Trophoblast cell (in vitro differentiated cells and primary cell): ENCODE results near the gene LMAN2L.

Source experiments
- DNase-seq, 2 donors: peaks; one replicate each; pipeline ENCODE4 v3.0.0-alpha.2; 2016
- H2AFZ ChIP-seq: 2 replicates; pipeline ENCODE4 v1.6.1; 2013; ENCODE audit warnings: low read length, moderate library complexity, mild to moderate bottlenecking; ENCODE audit not compliant: insufficient read depth, poor library complexity
- H2AK5ac ChIP-seq: 2 replicates; pipeline ENCODE4 v1.6.1; 2013; ENCODE audit warnings: mild to moderate bottlenecking, low read length
- H2BK120ac ChIP-seq: 2 replicates; pipeline ENCODE4 v1.6.1; 2013; ENCODE audit warnings: low read length, mild to moderate bottlenecking, moderate library complexity; ENCODE audit not compliant: insufficient read depth, poor library complexity
- H2BK12ac ChIP-seq: 2 replicates; pipeline ENCODE4 v1.6.1; 2013; ENCODE audit warnings: mild to moderate bottlenecking, low read length, moderate library complexity
- H2BK5ac ChIP-seq: 2 replicates; pipeline ENCODE4 v1.6.1; 2013; ENCODE audit warnings: low read length, low read depth, moderate library complexity, mild to moderate bottlenecking; ENCODE audit not compliant: poor library complexity
- H3K14ac ChIP-seq: 2 replicates; pipeline ENCODE4 v1.6.1; 2013; ENCODE audit warnings: mild to moderate bottlenecking, low read length
- H3K18ac ChIP-seq: 2 replicates; pipeline ENCODE4 v1.6.1; 2013; ENCODE audit warnings: mild to moderate bottlenecking, low read length
- H3K23ac ChIP-seq: 2 replicates; pipeline ENCODE4 v1.6.1; 2013; ENCODE audit warnings: low read length
- H3K27ac ChIP-seq: 2 replicates; pipeline ENCODE4 v1.5.1; 2013; ENCODE audit warnings: low read depth, mild to moderate bottlenecking, inconsistent platforms, low read length, moderate library complexity
- H3K27me3 ChIP-seq: 2 replicates; pipeline ENCODE4 v1.6.1; 2013; ENCODE audit warnings: inconsistent platforms, mild to moderate bottlenecking, low read length, moderate library complexity; ENCODE audit not compliant: insufficient read depth
- H3K36me3 ChIP-seq, 2 experiments: 1 replicate in 1 of 2; 2 replicates in 1 of 2; pipeline ENCODE4 v1.6.1; 2013; ENCODE audit warnings: low read length in 2 of 2, mild to moderate bottlenecking in 2 of 2, moderate library complexity in 1 of 2; ENCODE audit not compliant: insufficient read depth in 2 of 2, control insufficient read depth in 1 of 2
- H3K4ac ChIP-seq: 2 replicates; pipeline ENCODE4 v1.6.1; 2013; ENCODE audit warnings: low read depth, mild to moderate bottlenecking, low read length, moderate library complexity
- H3K4me1 ChIP-seq, 2 experiments: 1 replicate in 1 of 2; 2 replicates in 1 of 2; pipeline ENCODE4 v1.6.1; 2013; ENCODE audit warnings: low read length in 2 of 2, mild to moderate bottlenecking in 2 of 2, moderate library complexity in 1 of 2; ENCODE audit not compliant: insufficient read depth in 2 of 2, control insufficient read depth in 1 of 2
- H3K4me2 ChIP-seq: 2 replicates; pipeline ENCODE4 v1.6.1; 2013; ENCODE audit warnings: inconsistent platforms, mild to moderate bottlenecking, low read length, moderate library complexity
- H3K4me3 ChIP-seq: 2 replicates; pipeline ENCODE4 v1.5.1; 2013; ENCODE audit warnings: mild to moderate bottlenecking, low read depth, low read length, inconsistent platforms
- H3K79me1 ChIP-seq: one replicate; pipeline ENCODE4 v1.6.1; 2013; ENCODE audit warnings: low read length
- H3K79me2 ChIP-seq: 2 replicates; pipeline ENCODE4 v1.6.1; 2013; ENCODE audit warnings: low read length, mild to moderate bottlenecking; ENCODE audit not compliant: control insufficient read depth, insufficient read depth, poor library complexity
- H3K9ac ChIP-seq: 2 replicates; pipeline ENCODE4 v1.6.1; 2013; ENCODE audit warnings: mild to moderate bottlenecking, low read length
- H3K9me3 ChIP-seq: 2 replicates; pipeline ENCODE4 v1.6.1; 2013; ENCODE audit warnings: low read depth, mild to moderate bottlenecking, control low read depth, inconsistent platforms, low read length; ENCODE audit not compliant: insufficient read depth
- H4K12ac ChIP-seq: 2 replicates; pipeline ENCODE4 v1.6.1; 2013; ENCODE audit warnings: low read depth, mild to moderate bottlenecking, low read length, moderate library complexity
- H4K8ac ChIP-seq: 2 replicates; pipeline ENCODE4 v1.6.1; 2013; ENCODE audit warnings: low read depth, mild to moderate bottlenecking, low read length, moderate library complexity
- H4K91ac ChIP-seq: one replicate; pipeline ENCODE4 v1.6.1; 2013; ENCODE audit warnings: low read depth, mild to moderate bottlenecking, low read length, moderate library complexity
- WGBS: extraction: QIAGEN DNeasy Blood & Tissue Kit; methylation state at CpG from one replicate; pipeline ENCODE4 v1.1.7; 2013; ENCODE audit warnings: missing lambda C conversion rate; ENCODE audit not compliant: insufficient read length, insufficient coverage; ENCODE audit errors: extremely low coverage; 5-methylcytosine and 5-hydroxymethylcytosine counted together

LMAN2L gene

GRCh38 chr2:96715658-96716057, 24.2 kb downstream of the LMAN2L start:
- H3K14ac ChIP-seq = no peak overlapping the region
- H3K4me3 ChIP-seq = no peak overlapping the region
- no peak overlapping the region for H3K9ac ChIP-seq
- peaks cover 2% of the 10 kb centered on the region for H3K9me3 ChIP-seq
- no peaks in the 10 kb centered on the region for H3K79me1 ChIP-seq
- no peak overlapping the region for H3K4me2 ChIP-seq
- no peak overlapping the region for H2AK5ac ChIP-seq
- peaks cover 16 to 21% of the 10 kb centered on the region in 2 experiments for H3K36me3 ChIP-seq
- DNase-seq = no peak
- no peak overlapping the region for H2BK5ac ChIP-seq
- WGBS = no CpG with 5 or more reads among the region's 5 CpGs
- H4K91ac ChIP-seq = no peak overlapping the region
- H4K8ac ChIP-seq = no peak overlapping the region
- no peak overlapping the region for H2BK12ac ChIP-seq
- H3K23ac ChIP-seq = no peak overlapping the region
- no peak overlapping the region for H3K4ac ChIP-seq
- no peak overlapping the region for H2BK120ac ChIP-seq
- no peak overlapping the region for H3K27ac ChIP-seq
- H3K18ac ChIP-seq = no peak overlapping the region
- H3K27me3 ChIP-seq = no peaks in the 10 kb centered on the region
- no peaks in the 10 kb centered on the region for H3K79me2 ChIP-seq
- no peaks in the 10 kb centered on the region for H3K4me1 ChIP-seq
- H2AFZ ChIP-seq = no peak overlapping the region
- H4K12ac ChIP-seq = no peak overlapping the region

- Histone ChIP-seq H3K14ac (no peak overlapping the region), H3K36me3 (peaks cover 29 to 46% of the 10 kb centered on the region in 2 experiments), H3K4me1 (no peaks in the 10 kb centered on the region), H2BK12ac (no peak overlapping the region), H3K27me3 (no peaks in the 10 kb centered on the region), H3K9me3 (peaks cover 2% of the 10 kb centered on the region), H2BK120ac (no peak overlapping the region), H4K91ac (no peak overlapping the region), H3K79me2 (no peaks in the 10 kb centered on the region), H3K18ac (no peak overlapping the region), H4K8ac (no peak overlapping the region), H3K23ac (no peak overlapping the region), H3K27ac (no peak overlapping the region), H4K12ac (no peak overlapping the region), H2AK5ac (no peak overlapping the region), H2BK5ac (no peak overlapping the region), H3K4me3 (no peak overlapping the region), H3K9ac (no peak overlapping the region), H3K4ac (no peak overlapping the region), H3K4me2 (no peak overlapping the region), H2AFZ (no peak overlapping the region), H3K79me1 (no peaks in the 10 kb centered on the region)
- DNase-seq = no peak
- whole genome bisulfite sequencing = no CpG with 5 or more reads among the region's 3 CpGs
Measured at GRCh38 chr2:96710985-96711384, 28.9 kb downstream of the LMAN2L start.

GRCh38 chr2:96703021-96703751, 36.7 kb downstream of the LMAN2L start:
- no peak overlapping the region for H3K18ac ChIP-seq
- no peak for DNase-seq
- H3K9me3 ChIP-seq = no peaks in the 10 kb centered on the region
- no peak overlapping the region for H3K4ac ChIP-seq
- H2BK120ac ChIP-seq = no peak overlapping the region
- H2AK5ac ChIP-seq = no peak overlapping the region
- no peak overlapping the region for H3K14ac ChIP-seq
- no peak overlapping the region for H3K4me2 ChIP-seq
- H3K23ac ChIP-seq = no peak overlapping the region
- H3K4me1 ChIP-seq = no peaks in the 10 kb centered on the region
- H3K79me1 ChIP-seq = no peaks in the 10 kb centered on the region
- no peak overlapping the region for H2BK5ac ChIP-seq
- no peak overlapping the region for H3K9ac ChIP-seq
- H4K91ac ChIP-seq = no peak overlapping the region
- H3K36me3 ChIP-seq = peaks cover 23 to 41% of the 10 kb centered on the region in 2 experiments
- no peaks in the 10 kb centered on the region for H3K79me2 ChIP-seq
- no peak overlapping the region for H2AFZ ChIP-seq
- H4K12ac ChIP-seq = no peak overlapping the region
- H3K27me3 ChIP-seq = no peaks in the 10 kb centered on the region
- no CpG with 5 or more reads among the region's 16 CpGs for WGBS
- H4K8ac ChIP-seq = no peak overlapping the region
- H2BK12ac ChIP-seq = no peak overlapping the region
- H3K27ac ChIP-seq = no peak overlapping the region
- no peak overlapping the region for H3K4me3 ChIP-seq

- H3K79me2 ChIP-seq = no peaks in the 10 kb centered on the region
- WGBS = no CpG with 5 or more reads among the region's 17 CpGs
- no peak overlapping the region for H3K18ac ChIP-seq
- no peak overlapping the region for H2BK120ac ChIP-seq
- no peak overlapping the region for H3K14ac ChIP-seq
- H3K27me3 ChIP-seq = no peaks in the 10 kb centered on the region
- no peaks in the 10 kb centered on the region for H3K9me3 ChIP-seq
- H4K91ac ChIP-seq = no peak overlapping the region
- H3K4me3 ChIP-seq = no peak overlapping the region
- no peak overlapping the region for H3K27ac ChIP-seq
- no peak overlapping the region for H3K23ac ChIP-seq
- DNase-seq = no peak
- H4K12ac ChIP-seq = no peak overlapping the region
- H3K4ac ChIP-seq = no peak overlapping the region
- H3K36me3 ChIP-seq = peaks cover 17 to 37% of the 10 kb centered on the region in 2 experiments
- no peaks in the 10 kb centered on the region for H3K79me1 ChIP-seq
- H2AFZ ChIP-seq = no peak overlapping the region
- no peak overlapping the region for H4K8ac ChIP-seq
- no peak overlapping the region for H3K4me2 ChIP-seq
- H3K9ac ChIP-seq = no peak overlapping the region
- no peaks in the 10 kb centered on the region for H3K4me1 ChIP-seq
- H2AK5ac ChIP-seq = no peak overlapping the region
- no peak overlapping the region for H2BK12ac ChIP-seq
- H2BK5ac ChIP-seq = no peak overlapping the region
Measured at GRCh38 chr2:96702098-96702785, 37.6 kb downstream of the LMAN2L start.
